RWPE1 (cell line): ENCODE data around the gene HS6ST2.

Experiments used
- CTCF ChIA-PET: fragments of 350-600 bp; sonication (Branson Sonifier 250); formaldehyde crosslinking; extraction: SDS; loops from one replicate; lab custom pipeline; 2021; lab: Yijun Ruan, JAX
- POLR2A ChIA-PET: fragments of 400-600 bp; formaldehyde crosslinking; extraction: SDS; loops from one replicate; lab custom pipeline; 2020; ENCODE audit warnings: antibody characterized with exemption; ENCODE audit not compliant: low non-redundant PET; lab: Yijun Ruan, JAX
- DNase-seq: peaks from one replicate; pipeline ENCODE4 v3.0.0; 2012; ENCODE audit warnings: low spot score
- H3K27ac ChIP-seq: fragments of 450-650 bp; 2 replicates; pipeline ENCODE4 v1.5.1; 2017
- CTCF ChIP-seq: fragments of 450-650 bp; conservative IDR thresholded peaks from 2 replicates; pipeline ENCODE4 v1.5.1; 2017; ENCODE audit warnings: low read depth, mild to moderate bottlenecking

HS6ST2 gene

GRCh38 chrX:132837126-132837525 lies 121.3 kb downstream of the HS6ST2 start:
- peak; percentile 26 for DNase-seq
- POLR2A ChIA-PET, result no interaction called here
- CTCF ChIA-PET, result no interaction called here
- H3K27ac ChIP-seq, result no peak overlapping the region
- no peak for TF ChIP-seq CTCF

GRCh38 chrX:132836471-132836870 lies 122.0 kb downstream of the HS6ST2 start:
- POLR2A ChIA-PET, result no interaction called here
- no peak for TF ChIP-seq CTCF
- CTCF ChIA-PET, result no interaction called here
- no peak for DNase-seq
- H3K27ac ChIP-seq, result no peak overlapping the region

GRCh38 chrX:132834741-132835140 lies 123.7 kb downstream of the HS6ST2 start:
- CTCF ChIA-PET, result interaction anchor here (0.6 kb wide), 1 partner anchor 166 kb away, joined by 3 read pairs; no protein-coding TSS in a partner anchor

GRCh38 chrX:132834109-132834508 lies 124.3 kb downstream of the HS6ST2 start:
- CTCF ChIA-PET, result no interaction called here
- DNase-seq, result no peak
- no peak overlapping the region for H3K27ac ChIP-seq
- no peak for TF ChIP-seq CTCF
- POLR2A ChIA-PET, result no interaction called here

More at GRCh38 chrX:132834741-132835140, 123.7 kb downstream of the HS6ST2 start:
- DNase-seq, result no peak
- H3K27ac ChIP-seq, result no peak overlapping the region
- no peak for TF ChIP-seq CTCF
- POLR2A ChIA-PET, result no interaction called here

- no peak for TF ChIP-seq CTCF
- ChIA-PET CTCF (no interaction called here), POLR2A (no interaction called here)
- no peak overlapping the region for H3K27ac ChIP-seq
- DNase-seq, result no peak
These were observed 125.1 kb downstream of the HS6ST2 start for GRCh38 chrX:132833373-132833772.

GRCh38 chrX:132831336-132831973 lies 127.0 kb downstream of the HS6ST2 start:
- ChIA-PET CTCF (interaction anchor here (0.9 kb wide), 1 partner anchor 27 kb away, joined by 5 read pairs; no protein-coding TSS in a partner anchor), POLR2A (no interaction called here)
- no peak for DNase-seq
- no peak overlapping the region for H3K27ac ChIP-seq
- TF ChIP-seq CTCF, result no peak
